Measurements from ENCODE around the gene STPG2.
"Not testable (repeated sequence)": the region's sequence is repeated elsewhere in the genome, so short reads cannot be mapped to it uniquely, and the experiment has no call there.

Gene STPG2

GRCh38 chr4:97639961-97640360 lies 503.3 kb downstream of the STPG2 start:
- no peak for TF ChIP-seq CTCF (IDR thresholded peaks at IDR 0.05)
- Mint-ChIP-seq H3K4me3 (no peak overlapping the region), H3K9me3 (peaks cover 4% of the 10 kb centered on the region), H3K4me1 (peaks cover 8% of the 10 kb centered on the region), H3K27me3 (ENCODE audit: low read depth, poor library complexity) (no peaks in the 10 kb centered on the region), H3K36me3 (ENCODE audit: low read depth) (no peaks in the 10 kb centered on the region), H3K27ac (no peak overlapping the region)
- DNase-seq = no peak

GRCh38 chr4:97633831-97634230 lies 509.4 kb downstream of the STPG2 start:
- not testable (repeated sequence) for H3K36me3 Mint-ChIP-seq (ENCODE audit: low read depth); H3K4me1 Mint-ChIP-seq; DNase-seq; H3K27me3 Mint-ChIP-seq (ENCODE audit: low read depth, poor library complexity); H3K27ac Mint-ChIP-seq; H3K9me3 Mint-ChIP-seq; H3K4me3 Mint-ChIP-seq

GRCh38 chr4:97627750-97628149 lies 515.5 kb downstream of the STPG2 start:
- Mint-ChIP-seq H3K27me3 (ENCODE audit: low read depth, poor library complexity) (peaks cover 3% of the 10 kb centered on the region), H3K27ac (no peak overlapping the region), H3K4me3 (no peak overlapping the region), H3K9me3 (no peaks in the 10 kb centered on the region), H3K36me3 (ENCODE audit: low read depth) (no peaks in the 10 kb centered on the region), H3K4me1 (no peaks in the 10 kb centered on the region)
- TF ChIP-seq CTCF (IDR thresholded peaks at IDR 0.05) = no peak
- DNase-seq = no peak

GRCh38 chr4:97624204-97624603 lies 519.1 kb downstream of the STPG2 start:
- no peaks in the 10 kb centered on the region for H3K4me1 Mint-ChIP-seq
- TF ChIP-seq CTCF (IDR thresholded peaks at IDR 0.05) = no peak
- H3K4me3 Mint-ChIP-seq = no peak overlapping the region
- no peak overlapping the region for H3K27ac Mint-ChIP-seq
- H3K27me3 Mint-ChIP-seq (ENCODE audit: low read depth, poor library complexity) = peaks cover 3% of the 10 kb centered on the region
- DNase-seq = no peak
- no peaks in the 10 kb centered on the region for H3K36me3 Mint-ChIP-seq (ENCODE audit: low read depth)
- no peaks in the 10 kb centered on the region for H3K9me3 Mint-ChIP-seq

GRCh38 chr4:97605932-97606331 lies 537.3 kb downstream of the STPG2 start:
- Mint-ChIP-seq H3K4me3 (no peak overlapping the region), H3K9me3 (no peaks in the 10 kb centered on the region), H3K4me1 (no peaks in the 10 kb centered on the region), H3K36me3 (ENCODE audit: low read depth) (no peaks in the 10 kb centered on the region), H3K27me3 (ENCODE audit: low read depth, poor library complexity) (no peaks in the 10 kb centered on the region), H3K27ac (no peak overlapping the region)
- TF ChIP-seq CTCF (IDR thresholded peaks at IDR 0.05) = no peak
- no peak for DNase-seq

- Mint-ChIP-seq H3K27ac (no peak overlapping the region), H3K27me3 (ENCODE audit: low read depth, poor library complexity) (no peaks in the 10 kb centered on the region), H3K4me1 (no peaks in the 10 kb centered on the region), H3K9me3 (no peaks in the 10 kb centered on the region), H3K36me3 (ENCODE audit: low read depth) (no peaks in the 10 kb centered on the region), H3K4me3 (no peak overlapping the region)
- DNase-seq = no peak
- no peak for TF ChIP-seq CTCF (IDR thresholded peaks at IDR 0.05)
Observed at GRCh38 chr4:97593248-97593647, 550.0 kb downstream of the STPG2 start.
